BLaER1 (cell line): ENCODE data around the gene ULK4.
"Not testable (repeated sequence)": the region's sequence is repeated elsewhere in the genome, so short reads cannot be mapped to it uniquely, and the experiment has no call there.

Experiments
- H3K27ac ChIP-seq: shearing (Covaris generic); formaldehyde crosslinking; 2 replicates; pipeline ENCODE4 v1.8.1; 2022
- H3K27me3 ChIP-seq: shearing (Covaris generic); formaldehyde crosslinking; 2 replicates; pipeline ENCODE4 v1.8.1; 2022
- H3K36me3 ChIP-seq: shearing (Covaris generic); formaldehyde crosslinking; 2 replicates; pipeline ENCODE4 v1.8.1; 2022
- H3K4me1 ChIP-seq: shearing (Covaris generic); formaldehyde crosslinking; 2 replicates; pipeline ENCODE4 v1.8.1; 2022
- H3K4me2 ChIP-seq: shearing (Covaris generic); formaldehyde crosslinking; 2 replicates; pipeline ENCODE4 v1.8.1; 2022
- H3K4me3 ChIP-seq: shearing (Covaris generic); formaldehyde crosslinking; 2 replicates; pipeline ENCODE4 v1.8.1; 2022
- H3K9ac ChIP-seq: shearing (Covaris generic); formaldehyde crosslinking; 2 replicates; pipeline ENCODE4 v1.8.1; 2022
- H3K9me3 ChIP-seq: shearing (Covaris generic); formaldehyde crosslinking; 2 replicates; pipeline ENCODE4 v1.8.1; 2022
- H4K20me1 ChIP-seq: shearing (Covaris generic); formaldehyde crosslinking; 2 replicates; pipeline ENCODE4 v1.8.1; 2022
- Cebpa-rat ChIP-seq: shearing (Covaris generic); IDR thresholded peaks from 2 replicates; pipeline ENCODE4 v1.8.1; 2022

Gene ULK4

DNA sequence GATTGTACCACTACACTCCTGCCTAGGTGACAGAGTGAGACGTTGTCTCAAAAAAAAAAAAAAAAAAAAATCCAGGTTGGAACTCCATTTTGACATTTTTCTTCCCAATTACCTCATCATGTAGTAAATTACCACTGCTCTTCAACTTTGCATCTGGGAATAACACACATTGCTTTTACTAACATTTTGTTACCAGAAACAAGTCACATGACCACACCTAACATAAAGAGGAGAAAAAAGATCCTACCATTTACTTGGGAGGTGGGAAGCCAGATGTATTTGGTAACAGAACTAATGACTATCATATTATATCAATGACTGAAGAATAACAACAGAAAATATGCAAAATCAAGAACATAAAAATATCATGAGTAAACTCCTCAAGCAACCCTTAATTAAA is 49.6 kb downstream of the ULK4 start:
- no peak for TF ChIP-seq Cebpa-rat
- no peaks in the 10 kb centered on the region for H3K4me1 ChIP-seq
- H3K4me3 ChIP-seq, result no peak overlapping the region
- no peaks in the 10 kb centered on the region for H4K20me1 ChIP-seq
- H3K9ac ChIP-seq, result no peak overlapping the region
- H3K4me2 ChIP-seq, result no peak overlapping the region
- H3K27me3 ChIP-seq, result no peaks in the 10 kb centered on the region
- H3K36me3 ChIP-seq, result peaks cover 38% of the 10 kb centered on the region
- no peak overlapping the region for H3K27ac ChIP-seq
- H3K9me3 ChIP-seq, result no peaks in the 10 kb centered on the region

DNA sequence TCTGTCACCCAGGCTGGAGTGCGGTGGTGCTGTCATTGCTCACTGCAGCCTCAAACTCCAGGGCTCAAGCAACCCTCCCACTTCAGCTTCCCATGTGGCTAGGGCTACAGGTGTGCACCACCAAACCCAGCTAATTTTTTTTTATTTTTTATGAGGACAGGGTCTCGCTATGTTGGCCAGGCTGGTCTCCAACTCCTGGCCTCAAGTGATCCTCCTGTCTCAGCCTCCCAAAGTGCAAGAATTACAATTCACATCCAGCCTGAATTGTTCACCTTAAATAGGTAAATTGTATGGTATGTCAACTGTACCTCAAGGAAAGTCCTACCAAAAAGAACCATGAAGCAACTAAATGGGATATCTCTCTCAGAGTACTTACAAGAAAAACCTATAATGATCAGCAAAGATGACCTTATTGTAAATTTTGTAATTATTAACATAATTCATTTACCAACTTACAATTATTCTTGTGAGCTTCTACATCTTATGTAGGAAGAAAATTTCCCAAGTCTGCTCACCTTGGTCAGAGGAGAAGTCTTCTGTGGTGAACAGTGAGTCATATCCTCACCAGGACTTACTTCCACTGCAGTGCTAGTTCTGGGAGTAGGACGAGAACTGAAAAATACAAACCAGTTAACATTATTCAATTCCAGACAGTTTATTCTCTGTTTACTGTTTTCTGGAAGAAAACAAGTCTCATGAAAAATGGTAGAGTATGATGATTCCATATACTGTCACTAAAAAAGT is 54.4 kb downstream of the ULK4 start:
- TF ChIP-seq Cebpa-rat, result no peak
- Histone ChIP-seq H3K36me3 (peaks cover 45% of the 10 kb centered on the region), H3K27me3 (no peaks in the 10 kb centered on the region), H3K27ac (no peak overlapping the region), H4K20me1 (no peaks in the 10 kb centered on the region), H3K9me3 (no peaks in the 10 kb centered on the region), H3K4me1 (no peaks in the 10 kb centered on the region), H3K4me2 (no peak overlapping the region), H3K4me3 (no peak overlapping the region), H3K9ac (no peak overlapping the region)

DNA sequence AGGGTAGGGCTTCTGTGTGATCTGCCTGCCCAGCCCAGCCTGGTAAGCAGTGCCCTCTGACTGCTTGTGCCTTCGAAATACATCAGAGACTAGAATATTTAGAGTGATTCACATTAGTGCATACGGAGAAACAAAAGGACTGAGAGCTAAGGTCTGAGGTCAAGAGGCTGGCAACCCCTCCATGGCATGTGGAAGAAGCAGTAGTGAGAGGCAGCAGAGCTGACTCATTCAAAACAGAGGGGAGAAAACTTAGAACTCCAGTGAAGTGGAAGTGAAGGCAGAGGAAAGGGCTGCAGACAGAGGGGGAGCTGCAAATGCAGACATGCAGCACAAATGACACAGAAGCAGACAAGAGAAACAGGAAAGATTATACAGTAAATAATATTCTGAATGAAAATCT is 61.6 kb downstream of the ULK4 start:
- Histone ChIP-seq H4K20me1 (no peaks in the 10 kb centered on the region), H3K4me3 (no peak overlapping the region), H3K36me3 (peaks cover 14% of the 10 kb centered on the region), H3K4me2 (no peak overlapping the region), H3K27ac (no peak overlapping the region), H3K9ac (no peak overlapping the region), H3K27me3 (no peaks in the 10 kb centered on the region), H3K9me3 (no peaks in the 10 kb centered on the region), H3K4me1 (peaks cover 9% of the 10 kb centered on the region)
- TF ChIP-seq Cebpa-rat, result no peak

DNA sequence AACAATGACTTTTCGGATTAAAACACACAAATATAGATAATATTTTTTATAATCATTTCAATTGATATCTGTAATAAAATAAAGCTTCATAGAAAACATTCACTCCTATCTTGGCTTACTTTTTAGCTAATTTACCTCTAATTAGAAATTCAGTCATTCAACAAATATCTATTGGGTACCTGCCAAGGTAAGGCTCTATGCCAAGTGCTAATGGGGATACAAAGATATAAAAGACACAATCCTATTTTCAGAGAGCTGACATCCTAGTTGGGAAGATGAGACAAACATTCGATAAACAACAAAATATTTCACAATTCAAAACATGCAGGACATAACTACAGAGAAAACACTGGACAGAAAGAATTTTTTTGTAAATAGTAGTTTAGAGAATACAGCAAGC is 63.3 kb downstream of the ULK4 start:
- Histone ChIP-seq H3K36me3 (peaks cover 14% of the 10 kb centered on the region), H3K27me3 (no peaks in the 10 kb centered on the region), H3K4me3 (no peak overlapping the region), H3K4me1 (peaks cover 9% of the 10 kb centered on the region), H3K4me2 (no peak overlapping the region), H3K9ac (no peak overlapping the region), H3K27ac (no peak overlapping the region), H4K20me1 (no peaks in the 10 kb centered on the region), H3K9me3 (no peaks in the 10 kb centered on the region)
- TF ChIP-seq Cebpa-rat, result no peak

DNA sequence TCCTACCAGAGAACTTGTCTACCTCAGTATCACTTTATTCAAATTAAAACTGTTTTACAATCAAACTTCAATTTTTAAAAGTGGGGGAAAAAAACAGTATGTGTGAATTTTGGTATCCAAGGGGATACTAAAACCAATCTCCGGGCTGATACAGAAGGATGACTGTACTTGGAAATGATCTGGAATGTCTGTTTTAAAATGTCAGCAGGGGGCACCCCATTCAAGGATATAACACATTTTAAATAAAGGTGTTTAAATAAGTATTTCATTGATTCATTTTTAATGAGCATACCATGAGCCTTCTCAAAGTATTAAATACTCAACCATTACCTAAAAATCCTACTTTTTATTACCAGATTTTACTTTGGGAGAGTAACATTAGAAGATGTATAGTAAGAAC is 67.9 kb downstream of the ULK4 start:
- peaks cover 16% of the 10 kb centered on the region for H3K9me3 ChIP-seq
- no peak overlapping the region for H3K4me3 ChIP-seq
- no peak for TF ChIP-seq Cebpa-rat
- no peak overlapping the region for H3K27ac ChIP-seq
- H4K20me1 ChIP-seq, result no peaks in the 10 kb centered on the region
- H3K9ac ChIP-seq, result no peak overlapping the region
- H3K4me1 ChIP-seq, result peaks cover 9% of the 10 kb centered on the region
- no peak overlapping the region for H3K4me2 ChIP-seq
- no peaks in the 10 kb centered on the region for H3K27me3 ChIP-seq
- peaks cover 9% of the 10 kb centered on the region for H3K36me3 ChIP-seq

DNA sequence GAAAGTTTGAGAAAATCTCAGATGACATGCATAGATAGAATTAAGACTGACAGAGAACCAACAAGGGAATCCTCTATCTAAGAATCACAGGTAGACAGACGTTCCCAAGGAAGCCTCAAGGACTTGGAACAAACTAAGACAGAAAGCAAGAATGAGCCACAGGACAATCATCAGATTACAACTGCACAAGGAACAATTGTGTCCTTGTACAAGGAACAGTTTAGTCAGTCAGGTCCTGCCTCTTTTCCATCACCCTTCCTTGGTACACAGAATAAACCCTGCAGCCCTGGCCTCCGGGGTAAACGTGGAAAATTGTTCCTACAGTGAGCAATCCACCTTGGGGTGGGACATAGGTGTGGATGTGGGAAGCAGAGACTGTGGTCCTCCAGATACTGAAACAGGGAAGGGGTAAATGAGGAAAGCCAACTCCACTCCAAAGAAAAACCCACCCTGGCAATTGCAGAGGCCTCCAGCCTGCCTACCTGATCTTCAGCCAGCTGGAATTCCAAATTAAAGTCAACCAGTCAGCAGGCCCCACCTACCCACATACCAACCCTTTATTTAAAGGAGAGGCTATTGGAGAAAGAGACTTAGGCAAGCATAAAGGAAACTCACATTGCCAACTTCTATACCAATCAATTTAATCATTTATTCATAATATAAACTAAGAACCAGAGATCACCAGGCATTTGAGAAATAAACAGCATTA is 73.4 kb downstream of the ULK4 start:
- Histone ChIP-seq H3K36me3 (peaks cover 9% of the 10 kb centered on the region), H4K20me1 (no peaks in the 10 kb centered on the region), H3K9ac (no peak overlapping the region), H3K27ac (no peak overlapping the region), H3K4me2 (no peak overlapping the region), H3K4me3 (no peak overlapping the region), H3K27me3 (no peaks in the 10 kb centered on the region), H3K4me1 (no peaks in the 10 kb centered on the region), H3K9me3 (peaks cover 16% of the 10 kb centered on the region)
- TF ChIP-seq Cebpa-rat, result no peak

DNA sequence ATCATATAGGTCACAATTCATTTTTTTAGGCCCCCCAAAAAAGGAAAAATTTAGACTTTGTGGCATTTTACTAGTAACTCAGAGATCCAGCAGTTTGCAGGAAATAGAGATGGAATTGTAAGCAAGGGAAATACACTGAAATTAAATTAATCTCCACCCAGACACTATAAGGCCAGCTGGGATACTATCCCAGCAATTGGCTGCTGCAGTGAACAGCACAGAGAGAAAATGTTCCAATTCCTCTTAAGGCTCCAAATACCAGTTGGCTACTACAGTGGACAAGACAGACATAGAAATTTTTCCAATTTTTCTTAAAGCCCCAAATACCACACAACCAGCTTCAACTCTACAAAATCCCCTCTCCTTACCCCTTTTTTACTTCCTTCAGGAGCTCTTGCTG is 78.9 kb downstream of the ULK4 start:
- no peak overlapping the region for H3K27ac ChIP-seq
- no peak for TF ChIP-seq Cebpa-rat
- H3K9ac ChIP-seq, result no peak overlapping the region
- no peaks in the 10 kb centered on the region for H3K4me1 ChIP-seq
- no peak overlapping the region for H3K4me2 ChIP-seq
- H3K9me3 ChIP-seq, result no peaks in the 10 kb centered on the region
- no peaks in the 10 kb centered on the region for H4K20me1 ChIP-seq
- no peaks in the 10 kb centered on the region for H3K36me3 ChIP-seq
- no peaks in the 10 kb centered on the region for H3K27me3 ChIP-seq
- no peak overlapping the region for H3K4me3 ChIP-seq

DNA sequence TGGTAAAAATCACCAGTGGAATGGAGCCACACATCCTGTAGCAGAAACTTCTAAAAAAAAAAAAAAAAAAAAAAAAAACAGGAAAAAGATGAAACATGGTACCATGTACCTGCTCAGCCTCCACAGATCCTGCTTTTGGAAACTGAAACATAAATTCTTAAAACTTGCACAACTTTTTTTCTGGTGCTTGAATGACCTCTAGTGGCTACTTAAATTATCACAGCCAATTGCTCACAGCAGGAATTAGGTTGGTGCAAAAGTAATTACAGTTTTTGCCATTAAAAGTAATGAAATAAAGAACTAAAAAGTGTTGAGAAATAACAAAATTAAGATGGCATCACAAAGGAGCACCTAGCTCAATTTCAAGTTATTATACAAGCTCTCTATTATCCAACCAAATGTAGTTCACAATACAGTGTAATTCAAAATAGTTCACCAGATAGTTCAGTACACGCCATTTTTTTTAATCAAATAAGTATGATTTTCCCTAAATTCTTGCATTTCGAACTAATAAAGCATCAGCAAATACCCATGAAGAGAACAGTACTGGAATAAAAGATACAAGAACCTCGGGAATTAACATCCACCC is 80.6 kb downstream of the ULK4 start:
- H3K27me3 ChIP-seq, result no peaks in the 10 kb centered on the region
- H4K20me1 ChIP-seq, result no peaks in the 10 kb centered on the region
- no peak for TF ChIP-seq Cebpa-rat
- H3K4me3 ChIP-seq, result no peak overlapping the region
- H3K4me2 ChIP-seq, result no peak overlapping the region
- no peaks in the 10 kb centered on the region for H3K36me3 ChIP-seq
- H3K27ac ChIP-seq, result no peak overlapping the region
- no peaks in the 10 kb centered on the region for H3K4me1 ChIP-seq
- H3K9ac ChIP-seq, result no peak overlapping the region
- no peaks in the 10 kb centered on the region for H3K9me3 ChIP-seq

DNA sequence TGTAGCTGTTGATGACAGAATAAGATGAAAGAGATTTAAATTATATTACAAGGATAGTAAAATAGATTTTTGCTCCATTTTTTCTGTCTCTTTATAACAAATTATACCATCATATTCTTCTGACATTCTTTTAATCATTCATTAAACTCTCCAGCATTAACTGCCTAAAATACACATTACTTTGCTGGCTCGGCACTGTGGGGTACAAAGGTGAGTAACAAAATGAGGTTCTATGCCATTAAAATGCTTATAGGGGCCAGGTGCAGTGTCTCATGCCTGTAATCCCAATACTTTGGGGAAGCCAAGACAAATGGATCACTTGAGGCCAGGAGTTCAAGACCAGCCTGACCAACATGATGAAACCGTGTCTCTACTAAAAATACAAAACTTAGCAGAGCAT is 81.5 kb downstream of the ULK4 start:
- no peak overlapping the region for H3K9ac ChIP-seq
- no peaks in the 10 kb centered on the region for H4K20me1 ChIP-seq
- H3K9me3 ChIP-seq, result no peaks in the 10 kb centered on the region
- H3K27ac ChIP-seq, result no peak overlapping the region
- no peak overlapping the region for H3K4me3 ChIP-seq
- no peak for TF ChIP-seq Cebpa-rat
- H3K27me3 ChIP-seq, result no peaks in the 10 kb centered on the region
- H3K4me2 ChIP-seq, result no peak overlapping the region
- H3K4me1 ChIP-seq, result no peaks in the 10 kb centered on the region
- H3K36me3 ChIP-seq, result no peaks in the 10 kb centered on the region

DNA sequence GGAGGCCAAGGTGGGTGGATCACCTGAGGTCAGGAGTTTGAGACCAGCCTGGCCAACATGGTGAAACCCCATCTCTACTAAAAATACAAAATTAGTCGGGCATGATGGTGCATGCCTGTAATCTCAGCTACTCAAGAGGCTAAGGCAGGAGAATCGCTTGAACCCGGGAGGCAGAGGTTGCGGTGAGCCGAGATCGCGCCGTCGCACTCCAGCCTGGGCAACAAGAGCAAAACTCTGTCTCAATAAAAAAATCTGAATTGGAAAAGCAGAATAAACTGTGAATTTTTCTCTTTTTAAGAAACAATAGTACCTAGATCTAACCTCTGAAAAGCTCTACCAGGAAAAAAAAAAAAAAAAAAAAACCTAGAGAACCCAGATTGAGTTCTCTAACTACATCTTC is 84.2 kb downstream of the ULK4 start:
- not testable (repeated sequence) for H3K27me3 ChIP-seq, H3K27ac ChIP-seq, H3K4me1 ChIP-seq, H3K4me3 ChIP-seq, H4K20me1 ChIP-seq, H3K9ac ChIP-seq, H3K4me2 ChIP-seq, H3K9me3 ChIP-seq, H3K36me3 ChIP-seq
